VCaP (cell line): Measurements from ENCODE around the gene NRCAM.
"Not testable (repeated sequence)": the region's sequence is repeated elsewhere in the genome, so short reads cannot be mapped to it uniquely, and the experiment has no call there.

Experiments
- H3K27ac ChIP-seq: fragments of 450-650 bp; 2 replicates; pipeline ENCODE4 v1.5.1; 2017
- TF ChIP-seq, protein P1 (sequence below): fragments of 450-650 bp; conservative IDR thresholded peaks from 2 replicates; pipeline ENCODE4 v1.5.1; 2017; ENCODE audit warnings: mild to moderate bottlenecking, moderate library complexity

The NRCAM gene

DNA sequence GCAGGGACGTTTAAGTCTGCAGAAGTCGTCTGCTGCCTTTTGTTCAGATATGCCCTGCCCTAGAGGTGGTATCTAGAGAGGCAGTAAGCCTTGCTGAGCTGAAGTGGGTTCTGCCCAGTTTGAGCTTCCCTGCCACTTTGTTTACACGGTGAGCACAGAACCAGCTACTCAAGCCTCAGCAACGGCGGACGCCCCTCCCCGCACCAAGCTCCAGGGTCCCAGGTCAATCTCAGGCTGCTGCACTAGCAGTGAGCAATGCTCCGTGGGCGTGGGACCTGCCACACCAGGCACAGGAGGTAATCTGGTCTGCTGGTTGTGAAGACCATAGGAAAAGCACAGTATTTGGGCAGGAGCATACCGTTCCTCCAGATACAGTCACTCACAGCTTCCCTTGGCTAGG lies 178.0 kb downstream of the NRCAM start:
- TF ChIP-seq, protein P1, sequence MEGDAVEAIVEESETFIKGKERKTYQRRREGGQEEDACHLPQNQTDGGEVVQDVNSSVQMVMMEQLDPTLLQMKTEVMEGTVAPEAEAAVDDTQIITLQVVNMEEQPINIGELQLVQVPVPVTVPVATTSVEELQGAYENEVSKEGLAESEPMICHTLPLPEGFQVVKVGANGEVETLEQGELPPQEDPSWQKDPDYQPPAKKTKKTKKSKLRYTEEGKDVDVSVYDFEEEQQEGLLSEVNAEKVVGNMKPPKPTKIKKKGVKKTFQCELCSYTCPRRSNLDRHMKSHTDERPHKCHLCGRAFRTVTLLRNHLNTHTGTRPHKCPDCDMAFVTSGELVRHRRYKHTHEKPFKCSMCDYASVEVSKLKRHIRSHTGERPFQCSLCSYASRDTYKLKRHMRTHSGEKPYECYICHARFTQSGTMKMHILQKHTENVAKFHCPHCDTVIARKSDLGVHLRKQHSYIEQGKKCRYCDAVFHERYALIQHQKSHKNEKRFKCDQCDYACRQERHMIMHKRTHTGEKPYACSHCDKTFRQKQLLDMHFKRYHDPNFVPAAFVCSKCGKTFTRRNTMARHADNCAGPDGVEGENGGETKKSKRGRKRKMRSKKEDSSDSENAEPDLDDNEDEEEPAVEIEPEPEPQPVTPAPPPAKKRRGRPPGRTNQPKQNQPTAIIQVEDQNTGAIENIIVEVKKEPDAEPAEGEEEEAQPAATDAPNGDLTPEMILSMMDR = no peak
- no peak overlapping the region for H3K27ac ChIP-seq

DNA sequence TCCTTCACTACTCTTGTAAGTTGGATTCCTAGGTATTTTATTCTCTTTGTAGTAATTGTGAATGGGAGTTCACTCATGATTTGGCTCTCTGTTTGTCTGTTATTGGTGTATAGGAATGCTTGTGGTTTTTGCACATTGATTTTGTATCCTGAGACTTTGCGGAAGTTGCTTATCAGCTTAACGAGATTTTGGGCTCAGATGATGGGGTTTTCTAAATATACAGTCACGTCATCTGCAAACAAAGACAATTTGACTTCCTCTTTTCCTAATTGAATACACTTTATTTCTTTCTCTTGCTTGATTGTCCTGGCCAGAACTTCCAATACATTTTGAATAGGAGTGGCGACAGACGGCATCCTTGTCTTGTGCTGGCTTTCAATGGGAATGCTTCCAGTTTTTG lies 181.8 kb downstream of the NRCAM start:
- not testable (repeated sequence) for H3K27ac ChIP-seq

DNA sequence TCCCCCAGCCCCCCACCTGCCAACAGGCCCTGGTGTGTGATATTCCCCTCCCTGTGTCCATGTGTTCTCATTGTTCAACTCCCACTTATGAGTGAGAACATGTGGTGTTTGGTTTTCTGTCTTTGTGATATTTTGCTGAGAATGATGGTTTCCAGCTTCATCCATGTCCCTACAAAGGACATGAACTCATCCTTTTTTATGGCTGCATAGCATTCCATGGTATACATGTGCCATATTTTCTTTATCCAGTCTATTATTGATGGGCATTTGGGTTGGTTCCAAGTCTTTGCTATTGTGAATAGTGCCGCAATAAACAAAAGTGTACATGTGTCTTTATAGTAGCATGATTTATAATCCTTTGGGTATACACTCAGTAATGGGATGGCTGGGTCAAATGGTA lies 183.3 kb downstream of the NRCAM start:
- H3K27ac ChIP-seq = not testable (repeated sequence)

DNA sequence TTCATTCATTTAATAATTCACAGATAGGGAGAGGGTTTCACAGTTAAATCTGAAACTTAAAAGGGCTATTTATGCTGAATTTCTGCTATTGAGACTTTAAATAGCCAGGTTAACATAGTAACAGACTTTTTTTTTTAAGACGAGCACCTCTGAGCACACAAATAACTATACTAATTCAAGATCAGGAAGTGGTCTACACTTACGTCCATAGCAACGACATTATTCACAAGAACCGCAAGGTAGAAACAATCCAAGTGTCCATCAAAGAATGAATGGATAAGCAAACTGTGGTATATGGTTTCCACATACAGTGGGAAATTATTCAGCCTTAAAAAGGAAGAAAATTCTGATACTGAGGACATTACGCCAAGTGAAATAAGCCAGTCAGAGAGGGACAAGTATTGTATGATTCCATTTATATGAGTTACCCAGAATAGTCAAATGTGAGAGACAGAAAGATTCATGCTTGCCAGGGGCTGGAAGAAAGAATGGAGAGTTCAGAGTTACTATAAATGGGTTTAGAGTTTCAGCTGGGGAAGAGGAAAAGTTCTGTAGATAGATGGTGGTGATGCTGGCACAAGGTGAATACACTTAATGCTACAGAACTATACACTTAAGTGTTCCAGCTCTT lies 185.7 kb downstream of the NRCAM start:
- no peak overlapping the region for H3K27ac ChIP-seq
- TF ChIP-seq, protein P1 = no peak

DNA sequence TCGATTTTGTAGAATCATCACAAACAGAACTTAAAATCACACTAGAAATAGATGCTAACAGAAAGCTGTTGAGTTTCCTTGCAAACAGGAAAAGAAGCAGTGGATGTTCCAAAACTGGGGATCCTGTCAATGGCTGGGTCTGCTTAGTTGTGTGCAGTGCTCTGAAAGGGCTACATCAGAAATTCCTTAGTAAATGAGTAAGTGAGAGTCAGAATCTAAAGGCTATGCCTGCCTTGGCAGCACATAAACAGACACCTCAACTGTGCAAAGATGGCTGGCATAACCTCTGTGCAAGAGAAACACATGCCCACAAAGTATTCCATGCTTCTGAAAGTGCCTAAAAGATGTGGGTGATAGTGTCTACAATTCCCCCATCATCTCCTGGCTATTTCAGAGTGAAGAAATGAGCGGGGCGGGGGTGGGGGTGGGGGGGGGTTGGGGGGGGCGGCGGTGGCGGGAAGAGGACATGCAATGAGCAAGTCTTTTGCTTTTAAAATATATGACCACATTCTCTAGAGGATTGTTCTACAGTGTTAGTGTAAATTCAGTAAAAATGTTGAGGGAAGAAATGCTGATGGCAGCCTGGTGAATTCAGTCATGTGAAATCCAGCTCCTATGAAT lies 187.9 kb downstream of the NRCAM start:
- TF ChIP-seq, protein P1 = no peak
- H3K27ac ChIP-seq = no peak overlapping the region

DNA sequence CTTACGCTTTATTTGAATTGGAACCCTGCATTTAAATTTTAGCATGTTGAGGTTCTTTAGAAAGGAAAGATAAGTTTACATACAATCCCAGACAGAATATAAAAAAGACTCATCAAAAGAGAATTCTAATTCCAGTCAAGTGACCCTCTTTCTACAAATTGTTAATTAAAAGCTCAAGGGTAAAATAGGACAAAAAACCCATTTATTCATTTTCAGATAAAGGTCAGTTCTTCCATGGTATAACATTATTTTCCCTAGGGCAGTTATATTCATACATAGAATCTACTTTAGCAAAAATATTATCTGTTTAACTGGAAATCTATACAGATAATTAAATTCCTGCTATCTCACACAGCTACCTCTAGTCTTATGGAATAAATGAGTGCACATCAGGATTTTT lies 188.6 kb downstream of the NRCAM start:
- no peak overlapping the region for H3K27ac ChIP-seq
- TF ChIP-seq, protein P1 = no peak

DNA sequence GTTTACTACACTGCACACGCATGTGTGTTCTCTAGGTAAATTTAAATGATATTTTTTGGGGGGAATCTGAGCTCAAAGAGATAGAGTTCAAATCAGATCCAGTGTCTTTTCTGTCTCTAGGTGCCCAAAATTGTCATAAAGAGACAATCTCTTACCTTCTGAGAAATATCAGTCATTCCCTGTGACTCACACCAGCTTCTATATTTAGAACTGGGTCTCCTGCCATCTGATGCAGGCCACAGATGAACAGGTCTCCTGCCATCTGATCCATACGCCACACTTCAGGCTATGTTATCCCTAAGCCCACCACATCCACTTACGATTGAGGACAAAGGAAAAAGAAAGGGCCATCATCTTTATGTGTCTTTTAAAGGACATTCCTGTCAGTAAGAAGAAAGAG lies 189.7 kb downstream of the NRCAM start:
- TF ChIP-seq, protein P1 = no peak
- no peak overlapping the region for H3K27ac ChIP-seq

DNA sequence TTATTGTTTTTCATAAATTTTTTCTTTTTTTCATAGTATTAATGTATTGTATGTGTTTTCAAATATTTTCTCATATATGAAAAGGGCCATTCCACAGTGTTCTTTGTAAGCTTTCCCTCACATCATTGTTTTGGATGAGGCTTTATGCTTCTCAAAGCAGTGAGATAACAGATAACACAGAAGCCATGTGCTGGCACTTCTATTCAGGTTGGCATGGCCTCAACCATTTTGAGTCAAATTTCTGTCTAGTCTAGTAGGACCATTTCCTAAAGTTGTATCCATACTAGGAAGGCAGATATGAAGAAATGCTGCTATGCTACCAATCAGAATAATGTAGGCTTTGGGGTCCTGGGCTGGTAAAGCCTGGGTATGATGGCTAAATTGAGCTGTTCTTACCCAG lies 190.2 kb downstream of the NRCAM start:
- no peak overlapping the region for H3K27ac ChIP-seq
- TF ChIP-seq, protein P1 = no peak
